Endothelial cell of umbilical vein (primary cell): Measurements from ENCODE around the gene SNU13. TPM values are rescaled to one million over a fixed set of nuclear protein-coding genes. Genes with fewer than 3 reads are reported as not detected.
A peak's percentile ranks its signal among the peaks of the same experiment; 100 is the strongest.

Experiments used
- BruUV-seq: library from RNA; stranded (reverse); fragments of 400-500 nt; replicated peaks from 2 replicates; lab custom pipeline; 2021; lab: Mats Ljungman, UMichigan
- CTCF ChIA-PET: fragments of 300-600, 350-600 bp; sonication (Branson Sonifier 250); formaldehyde crosslinking; loops from one replicate; lab custom pipeline; 2021; ENCODE audit warnings: antibody characterized with exemption, inconsistent platforms; lab: Charles Lee
- POLR2A ChIA-PET: fragments of 300-600, 350-600 bp; sonication (Branson Sonifier 250); formaldehyde crosslinking; loops from one replicate; lab custom pipeline; 2021; ENCODE audit warnings: antibody characterized with exemption, inconsistent platforms; lab: Charles Lee
- DNase-seq: peaks from one replicate; pipeline ENCODE4 v3.0.0-alpha.2; 2011; ENCODE audit warnings: low read depth, low spot score
- FAIRE-seq: peaks from 2 replicates; lab custom pipeline; 2011; peaks lifted over from hg19 to GRCh38; lab: Jason Lieb, UNC
- H2AFZ ChIP-seq: 2 replicates; pipeline ENCODE4 v1.6.0; 2012; ENCODE audit warnings: low read depth, low read length, control low read depth, inconsistent platforms
- H3K27ac ChIP-seq: 2 replicates; pipeline ENCODE4 v1.5.1; 2011; ENCODE audit warnings: low read depth, mild to moderate bottlenecking, control low read depth, low read length, moderate library complexity; ENCODE audit not compliant: insufficient read depth
- H3K27me3 ChIP-seq, 2 experiments: 2 replicates each; pipeline versions ENCODE4 v1.6.0 to v1.6.1; 2011; ENCODE audit warnings: low read length in 2 of 2, mixed read lengths in 1 of 2; ENCODE audit not compliant: control insufficient read depth in 2 of 2, insufficient read depth in 2 of 2
- H3K36me3 ChIP-seq, 2 experiments: 2 replicates in 1 of 2; 3 replicates in 1 of 2; pipeline ENCODE4 v1.5.1; 2011; ENCODE audit warnings: low read length in 2 of 2, mild to moderate bottlenecking in 1 of 2, moderate library complexity in 1 of 2; ENCODE audit not compliant: control insufficient read depth in 2 of 2, insufficient read depth in 2 of 2; ENCODE audit errors: extremely low read depth in 1 of 2
- H3K4me1 ChIP-seq: 3 replicates; pipeline ENCODE4 v1.5.1; 2011; ENCODE audit warnings: mild to moderate bottlenecking, low read length; ENCODE audit not compliant: control insufficient read depth, insufficient read depth; ENCODE audit errors: extremely low read depth
- H3K4me2 ChIP-seq: 2 replicates; pipeline ENCODE4 v1.6.1; 2011; ENCODE audit warnings: low read length, control low read depth, mixed read lengths; ENCODE audit not compliant: insufficient read depth
- H3K4me3 ChIP-seq, 3 experiments: fragments of 200-600 bp in 1 of 3; sonication (generic), shearing (Covaris generic) in 1 of 3; replicated peaks in 1 of 3; 2 replicates each; pipeline ENCODE4 v1.5.1; 2011 to 2016; ENCODE audit warnings: control low read depth in 3 of 3, low read length in 3 of 3, mild to moderate bottlenecking in 2 of 3, inconsistent platforms in 1 of 3, low read depth in 1 of 3, moderate library complexity in 1 of 3; ENCODE audit not compliant: insufficient read depth in 1 of 3
- H3K79me2 ChIP-seq: 2 replicates; pipeline ENCODE4 v1.6.0; 2012; ENCODE audit warnings: low read length, inconsistent platforms; ENCODE audit not compliant: control insufficient read depth, insufficient read depth
- H3K9ac ChIP-seq: replicated peaks from 2 replicates; pipeline ENCODE3; 2011; ENCODE audit warnings: low read length, control low read depth; ENCODE audit not compliant: insufficient read depth; ENCODE audit errors: extremely low read depth
- H3K9me1 ChIP-seq: replicated peaks from 3 replicates; pipeline ENCODE4 v1.6.0; 2011; ENCODE audit warnings: mild to moderate bottlenecking, low read length; ENCODE audit not compliant: control insufficient read depth, insufficient read depth; ENCODE audit errors: extremely low read depth
- H3K9me3 ChIP-seq: replicated peaks from 2 replicates; pipeline ENCODE4 v1.5.1; 2012; ENCODE audit warnings: low read length, inconsistent platforms; ENCODE audit not compliant: control insufficient read depth, insufficient read depth
- H4K20me1 ChIP-seq: replicated peaks from 2 replicates; pipeline ENCODE3; 2011; ENCODE audit warnings: mild to moderate bottlenecking, low read length; ENCODE audit not compliant: control insufficient read depth, insufficient read depth; ENCODE audit errors: extremely low read depth
- EZH2 ChIP-seq: IDR thresholded peaks from 2 replicates; pipeline ENCODE4 v1.6.1; 2012; ENCODE audit warnings: borderline replicate concordance, low read depth, mild to moderate bottlenecking, moderate library complexity, low read length, inconsistent platforms; ENCODE audit not compliant: severe bottlenecking
- FOS ChIP-seq: IDR thresholded peaks from 2 replicates; pipeline ENCODE4 v1.6.1; 2011; ENCODE audit warnings: mild to moderate bottlenecking, low read length, moderate library complexity, borderline replicate concordance; ENCODE audit not compliant: insufficient read depth
- GATA2 ChIP-seq: IDR thresholded peaks from 2 replicates; pipeline ENCODE4 v1.7.0; 2011; ENCODE audit warnings: low read depth, mild to moderate bottlenecking, moderate library complexity, mixed read lengths, low read length; ENCODE audit not compliant: insufficient read length, insufficient read depth
- JUN ChIP-seq: IDR thresholded peaks from 2 replicates; pipeline ENCODE4 v1.6.1; 2011; ENCODE audit warnings: borderline replicate concordance, low read depth; ENCODE audit not compliant: insufficient read length, insufficient read depth
- MAX ChIP-seq: IDR thresholded peaks from 2 replicates; pipeline ENCODE4 v1.6.1; 2011; ENCODE audit not compliant: insufficient read depth, insufficient read length
- MYC ChIP-seq: IDR thresholded peaks from one replicate; pipeline ENCODE4 v1.6.1; 2011; ENCODE audit warnings: mild to moderate bottlenecking, low read depth, low read length
- POLR2A ChIP-seq: IDR thresholded peaks from 2 replicates; pipeline ENCODE4 v1.6.1; 2012; ENCODE audit warnings: low read depth, mild to moderate bottlenecking, control low read depth, low read length
- POLR2AphosphoS5 ChIP-seq: IDR thresholded peaks from 2 replicates; pipeline ENCODE4 v1.6.1; 2012; ENCODE audit warnings: low read depth, mild to moderate bottlenecking, control low read depth, low read length, moderate library complexity; ENCODE audit not compliant: insufficient read depth
- dilution Hi-C: fragments of 300-500 bp; cut with MboI; formaldehyde crosslinking; loops from one replicate; pipeline ENCODE4 v1.15.0; 2019; ENCODE audit warnings: low sequenced_read_pairs; ENCODE audit not compliant: extremely low pct_ligation_motif_present
- intact Hi-C: fragments of 100-400 bp; cut with micrococcal nuclease; formaldehyde crosslinking; loops from one replicate; pipeline ENCODE4 v1.10.0; 2022
- polyA plus RNA-seq, 4 experiments: library from polyadenylated mRNA; depleted of rRNA in 3 of 4; stranded (reverse) in 3 of 4; unstranded in 1 of 4; fragments of >200 nt; gene quantifications; 2 replicates each; pipeline versions ENCODE4 v1.2.1 to v1.2.3, GENCODE V29; 2011 to 2012; ENCODE audit warnings: missing spikeins in 1 of 4
- total RNA-seq: library from RNA; stranded (reverse); gene quantifications from 2 replicates; pipeline ENCODE4 v1.2.3, GENCODE V29; 2021
- TF ChIP-seq, protein P1 (sequence below), 2 donors: IDR thresholded peaks; 1 replicate in 1 of 2; 2 replicates in 1 of 2; pipeline ENCODE4 v1.5.1; 2011; ENCODE audit warnings: low read length in 2 of 2, mild to moderate bottlenecking in 2 of 2, moderate library complexity in 2 of 2, control low read depth in 1 of 2, inconsistent platforms in 1 of 2, low read depth in 1 of 2; ENCODE audit not compliant: insufficient read depth in 1 of 2; ENCODE audit errors: extremely low read depth in 1 of 2

Gene SNU13
- total and polyA plus RNA-seq, 2 donors (not counting 3 experiments of a cell fraction or from before 2014, with no cell fraction given) = 138 to 194 TPM

GRCh38 chr22:41681616-41682015 is 7.1 kb downstream of the SNU13 start:
- Histone ChIP-seq H3K79me2 (peaks cover 78% of the 10 kb centered on the region), H3K4me3 (peak overlapping the region; percentile 11 to 63 (median 60)), H3K36me3 (peaks cover 0 to 15% of the 10 kb centered on the region in 2 experiments), H3K4me1 (peaks cover 4% of the 10 kb centered on the region), H3K9ac (peak overlapping the region; percentile 70), H4K20me1 (no peaks in the 10 kb centered on the region), H3K9me3 (no peaks in the 10 kb centered on the region), H3K4me2 (peak overlapping the region; percentile 3), H3K27me3 (no peaks in the 10 kb centered on the region), H3K9me1 (no peaks in the 10 kb centered on the region), H3K27ac (peak overlapping the region; percentile 62), H2AFZ (no peak overlapping the region)
- DNase-seq = peak; percentile 10
- POLR2A ChIA-PET = no interaction called here
- no peak for TF ChIP-seq EZH2
- TF ChIP-seq FOS = no peak
- no peak for TF ChIP-seq JUN
- no peak for TF ChIP-seq MYC
- TF ChIP-seq, protein P1, sequence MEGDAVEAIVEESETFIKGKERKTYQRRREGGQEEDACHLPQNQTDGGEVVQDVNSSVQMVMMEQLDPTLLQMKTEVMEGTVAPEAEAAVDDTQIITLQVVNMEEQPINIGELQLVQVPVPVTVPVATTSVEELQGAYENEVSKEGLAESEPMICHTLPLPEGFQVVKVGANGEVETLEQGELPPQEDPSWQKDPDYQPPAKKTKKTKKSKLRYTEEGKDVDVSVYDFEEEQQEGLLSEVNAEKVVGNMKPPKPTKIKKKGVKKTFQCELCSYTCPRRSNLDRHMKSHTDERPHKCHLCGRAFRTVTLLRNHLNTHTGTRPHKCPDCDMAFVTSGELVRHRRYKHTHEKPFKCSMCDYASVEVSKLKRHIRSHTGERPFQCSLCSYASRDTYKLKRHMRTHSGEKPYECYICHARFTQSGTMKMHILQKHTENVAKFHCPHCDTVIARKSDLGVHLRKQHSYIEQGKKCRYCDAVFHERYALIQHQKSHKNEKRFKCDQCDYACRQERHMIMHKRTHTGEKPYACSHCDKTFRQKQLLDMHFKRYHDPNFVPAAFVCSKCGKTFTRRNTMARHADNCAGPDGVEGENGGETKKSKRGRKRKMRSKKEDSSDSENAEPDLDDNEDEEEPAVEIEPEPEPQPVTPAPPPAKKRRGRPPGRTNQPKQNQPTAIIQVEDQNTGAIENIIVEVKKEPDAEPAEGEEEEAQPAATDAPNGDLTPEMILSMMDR (IDR thresholded peaks at IDR 0.05; ENCODE audit: extremely low read depth in 1 of 2, insufficient read depth in 1 of 2, low read depth in 1 of 2, low read length in 2 of 2) = no peak
- TF ChIP-seq MAX = no peak
- no peak for TF ChIP-seq POLR2A
- TF ChIP-seq GATA2 = no peak
- no peak for TF ChIP-seq POLR2AphosphoS5
- FAIRE-seq = no peak
- intact Hi-C loops = no loop called here
- BruUV-seq = no TSS peak
- CTCF ChIA-PET = interaction anchor here (1.9 to 2.0 kb wide), 2 partner anchors 15 to 259 kb away, joined by 4 to 7 read pairs; no protein-coding TSS in a partner anchor
- dilution Hi-C loops = no loop called here
